GM19395 (cell line): Measurements from ENCODE around the gene RHOB.

Source experiments
- ATAC-seq: cut with Tn5 transposase; IDR thresholded peaks from one replicate; pipeline ENCODE4 v1.9.1; 2021; ENCODE audit warnings: mild to moderate bottlenecking, moderate library complexity; ENCODE audit not compliant: unreplicated experiment

The RHOB gene

GRCh38 chr2:20472569-20472968, 25.7 kb downstream of the RHOB start:
- no peak for ATAC-seq

- no peak for ATAC-seq
These were observed 26.3 kb downstream of the RHOB start for GRCh38 chr2:20473128-20473527.

GRCh38 chr2:20474757-20475566, 28.1 kb downstream of the RHOB start:
- no peak for ATAC-seq

- no peak for ATAC-seq
These were observed 28.7 kb downstream of the RHOB start for GRCh38 chr2:20475567-20475952.

- no peak for ATAC-seq
These were observed 29.6 kb downstream of the RHOB start for GRCh38 chr2:20476481-20476880.

GRCh38 chr2:20476950-20477349, 30.1 kb downstream of the RHOB start:
- ATAC-seq, result no peak

GRCh38 chr2:20478961-20479360, 32.1 kb downstream of the RHOB start:
- no peak for ATAC-seq

GRCh38 chr2:20479835-20480234, 33.0 kb downstream of the RHOB start:
- no peak for ATAC-seq

GRCh38 chr2:20480913-20481312, 34.0 kb downstream of the RHOB start:
- no peak for ATAC-seq

GRCh38 chr2:20481798-20482405, 35.0 kb downstream of the RHOB start:
- no peak for ATAC-seq

- no peak for ATAC-seq
These were observed 35.9 kb downstream of the RHOB start for GRCh38 chr2:20482725-20483124.

GRCh38 chr2:20483194-20483895, 36.5 kb downstream of the RHOB start:
- no peak for ATAC-seq

GRCh38 chr2:20484034-20484617, 37.3 kb downstream of the RHOB start:
- ATAC-seq, result no peak

GRCh38 chr2:20484810-20485611, 38.1 kb downstream of the RHOB start:
- ATAC-seq, result no peak

GRCh38 chr2:20485612-20486388, 38.9 kb downstream of the RHOB start:
- no peak for ATAC-seq

- no peak for ATAC-seq
These were observed 39.7 kb downstream of the RHOB start for GRCh38 chr2:20486571-20486970.

GRCh38 chr2:20487030-20487391, 40.1 kb downstream of the RHOB start:
- no peak for ATAC-seq

- ATAC-seq, result no peak
These were observed 40.7 kb downstream of the RHOB start for GRCh38 chr2:20487392-20488174.

GRCh38 chr2:20488201-20488641, 41.3 kb downstream of the RHOB start:
- no peak for ATAC-seq
